Trophoblast cell (in vitro differentiated cells and primary cell): ENCODE results near the gene C16orf90.
A peak's percentile ranks its signal among the peaks of the same experiment; 100 is the strongest.
"Not testable (repeated sequence)": the region's sequence is repeated elsewhere in the genome, so short reads cannot be mapped to it uniquely, and the experiment has no call there.

Experiments used
- DNase-seq, 2 donors: peaks; one replicate each; pipeline ENCODE4 v3.0.0-alpha.2; 2016
- H2AFZ ChIP-seq: 2 replicates; pipeline ENCODE4 v1.6.1; 2013; ENCODE audit warnings: low read length, moderate library complexity, mild to moderate bottlenecking; ENCODE audit not compliant: insufficient read depth, poor library complexity
- H2AK5ac ChIP-seq: 2 replicates; pipeline ENCODE4 v1.6.1; 2013; ENCODE audit warnings: mild to moderate bottlenecking, low read length
- H2BK120ac ChIP-seq: 2 replicates; pipeline ENCODE4 v1.6.1; 2013; ENCODE audit warnings: low read length, mild to moderate bottlenecking, moderate library complexity; ENCODE audit not compliant: insufficient read depth, poor library complexity
- H2BK12ac ChIP-seq: 2 replicates; pipeline ENCODE4 v1.6.1; 2013; ENCODE audit warnings: mild to moderate bottlenecking, low read length, moderate library complexity
- H2BK5ac ChIP-seq: 2 replicates; pipeline ENCODE4 v1.6.1; 2013; ENCODE audit warnings: low read length, low read depth, moderate library complexity, mild to moderate bottlenecking; ENCODE audit not compliant: poor library complexity
- H3K14ac ChIP-seq: 2 replicates; pipeline ENCODE4 v1.6.1; 2013; ENCODE audit warnings: mild to moderate bottlenecking, low read length
- H3K18ac ChIP-seq: 2 replicates; pipeline ENCODE4 v1.6.1; 2013; ENCODE audit warnings: mild to moderate bottlenecking, low read length
- H3K23ac ChIP-seq: 2 replicates; pipeline ENCODE4 v1.6.1; 2013; ENCODE audit warnings: low read length
- H3K27ac ChIP-seq: 2 replicates; pipeline ENCODE4 v1.5.1; 2013; ENCODE audit warnings: low read depth, mild to moderate bottlenecking, inconsistent platforms, low read length, moderate library complexity
- H3K27me3 ChIP-seq: 2 replicates; pipeline ENCODE4 v1.6.1; 2013; ENCODE audit warnings: inconsistent platforms, mild to moderate bottlenecking, low read length, moderate library complexity; ENCODE audit not compliant: insufficient read depth
- H3K36me3 ChIP-seq, 2 experiments: 1 replicate in 1 of 2; 2 replicates in 1 of 2; pipeline ENCODE4 v1.6.1; 2013; ENCODE audit warnings: low read length in 2 of 2, mild to moderate bottlenecking in 2 of 2, moderate library complexity in 1 of 2; ENCODE audit not compliant: insufficient read depth in 2 of 2, control insufficient read depth in 1 of 2
- H3K4ac ChIP-seq: 2 replicates; pipeline ENCODE4 v1.6.1; 2013; ENCODE audit warnings: low read depth, mild to moderate bottlenecking, low read length, moderate library complexity
- H3K4me1 ChIP-seq, 2 experiments: 1 replicate in 1 of 2; 2 replicates in 1 of 2; pipeline ENCODE4 v1.6.1; 2013; ENCODE audit warnings: low read length in 2 of 2, mild to moderate bottlenecking in 2 of 2, moderate library complexity in 1 of 2; ENCODE audit not compliant: insufficient read depth in 2 of 2, control insufficient read depth in 1 of 2
- H3K4me2 ChIP-seq: 2 replicates; pipeline ENCODE4 v1.6.1; 2013; ENCODE audit warnings: inconsistent platforms, mild to moderate bottlenecking, low read length, moderate library complexity
- H3K4me3 ChIP-seq: 2 replicates; pipeline ENCODE4 v1.5.1; 2013; ENCODE audit warnings: mild to moderate bottlenecking, low read depth, low read length, inconsistent platforms
- H3K79me1 ChIP-seq: one replicate; pipeline ENCODE4 v1.6.1; 2013; ENCODE audit warnings: low read length
- H3K79me2 ChIP-seq: 2 replicates; pipeline ENCODE4 v1.6.1; 2013; ENCODE audit warnings: low read length, mild to moderate bottlenecking; ENCODE audit not compliant: control insufficient read depth, insufficient read depth, poor library complexity
- H3K9ac ChIP-seq: 2 replicates; pipeline ENCODE4 v1.6.1; 2013; ENCODE audit warnings: mild to moderate bottlenecking, low read length
- H3K9me3 ChIP-seq: 2 replicates; pipeline ENCODE4 v1.6.1; 2013; ENCODE audit warnings: low read depth, mild to moderate bottlenecking, control low read depth, inconsistent platforms, low read length; ENCODE audit not compliant: insufficient read depth
- H4K12ac ChIP-seq: 2 replicates; pipeline ENCODE4 v1.6.1; 2013; ENCODE audit warnings: low read depth, mild to moderate bottlenecking, low read length, moderate library complexity
- H4K8ac ChIP-seq: 2 replicates; pipeline ENCODE4 v1.6.1; 2013; ENCODE audit warnings: low read depth, mild to moderate bottlenecking, low read length, moderate library complexity
- H4K91ac ChIP-seq: one replicate; pipeline ENCODE4 v1.6.1; 2013; ENCODE audit warnings: low read depth, mild to moderate bottlenecking, low read length, moderate library complexity
- WGBS: extraction: QIAGEN DNeasy Blood & Tissue Kit; methylation state at CpG from one replicate; pipeline ENCODE4 v1.1.7; 2013; ENCODE audit warnings: missing lambda C conversion rate; ENCODE audit not compliant: insufficient read length, insufficient coverage; ENCODE audit errors: extremely low coverage; 5-methylcytosine and 5-hydroxymethylcytosine counted together

C16orf90 gene

DNA sequence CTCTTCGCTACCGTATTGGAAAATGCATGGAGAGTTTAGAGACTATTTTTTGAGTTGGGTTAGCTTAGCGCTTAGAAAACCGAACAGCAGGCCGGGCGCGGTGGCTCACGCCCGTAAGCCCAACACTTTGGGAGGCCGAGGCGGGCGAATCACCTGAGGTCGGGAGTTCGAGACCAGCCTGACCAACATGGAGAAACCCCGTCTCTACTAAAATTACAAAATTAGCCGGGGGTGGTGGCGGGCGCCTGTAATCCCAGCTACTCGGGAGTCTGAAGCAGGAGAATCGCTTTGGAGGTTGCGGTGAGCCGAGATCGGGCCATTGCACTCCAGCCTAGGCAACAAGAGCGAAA is 6.1 kb upstream of the C16orf90 start:
- H3K36me3 ChIP-seq, H3K79me1 ChIP-seq, H4K12ac ChIP-seq, H2BK12ac ChIP-seq, H3K4me1 ChIP-seq, H2BK120ac ChIP-seq, H2BK5ac ChIP-seq, DNase-seq, H3K23ac ChIP-seq, H2AK5ac ChIP-seq, H3K9ac ChIP-seq, H3K18ac ChIP-seq, H4K91ac ChIP-seq, H3K79me2 ChIP-seq, H3K9me3 ChIP-seq, H3K27me3 ChIP-seq, H3K14ac ChIP-seq, H3K27ac ChIP-seq, H3K4ac ChIP-seq: not testable (repeated sequence)
- peak overlapping the region; percentile 65 for H4K8ac ChIP-seq
- peak overlapping the region; percentile 76 for H3K4me3 ChIP-seq
- WGBS: no CpG with 5 or more reads among the region's 24 CpGs
- peak overlapping the region; percentile 37 for H2AFZ ChIP-seq
- peak overlapping the region; percentile 67 for H3K4me2 ChIP-seq

DNA sequence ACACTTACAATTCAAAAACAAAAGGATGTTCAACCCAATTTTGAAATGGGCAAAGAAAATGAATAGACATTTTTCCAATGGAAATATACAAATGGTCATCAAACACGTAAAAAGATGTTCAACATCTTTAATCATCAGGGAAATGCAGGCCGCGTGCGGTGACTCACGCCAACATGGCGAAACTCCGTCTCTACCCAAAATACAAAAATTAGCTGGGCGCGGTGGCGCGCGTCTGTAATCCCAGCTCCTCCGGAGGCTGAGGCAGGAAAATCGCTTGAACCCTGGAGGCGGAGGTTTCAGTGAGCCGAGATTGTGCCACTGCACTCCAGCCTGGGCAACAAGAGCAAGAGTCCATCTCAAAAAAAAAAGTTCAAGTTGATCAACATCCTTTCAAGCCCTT is 3.7 kb upstream of the C16orf90 start:
- Histone ChIP-seq H3K14ac (no peak overlapping the region), H3K9ac (no peak overlapping the region), H3K4ac (no peak overlapping the region), H3K4me3 (no peak overlapping the region), H2AK5ac (no peak overlapping the region), H3K27ac (no peak overlapping the region), H3K4me1 (peaks cover 5 to 6% of the 10 kb centered on the region in 2 experiments), H3K36me3 (no peaks in the 10 kb centered on the region), H3K4me2 (no peak overlapping the region), H4K91ac (no peak overlapping the region), H3K79me1 (peaks cover 4% of the 10 kb centered on the region), H2BK12ac (no peak overlapping the region), H3K79me2 (no peaks in the 10 kb centered on the region), H3K9me3 (no peaks in the 10 kb centered on the region), H3K18ac (no peak overlapping the region), H4K8ac (no peak overlapping the region), H2AFZ (no peak overlapping the region), H4K12ac (no peak overlapping the region), H3K23ac (no peak overlapping the region), H3K27me3 (no peaks in the 10 kb centered on the region), H2BK5ac (no peak overlapping the region), H2BK120ac (no peak overlapping the region)
- no CpG with 5 or more reads among the region's 16 CpGs for WGBS
- no peak for DNase-seq

DNA sequence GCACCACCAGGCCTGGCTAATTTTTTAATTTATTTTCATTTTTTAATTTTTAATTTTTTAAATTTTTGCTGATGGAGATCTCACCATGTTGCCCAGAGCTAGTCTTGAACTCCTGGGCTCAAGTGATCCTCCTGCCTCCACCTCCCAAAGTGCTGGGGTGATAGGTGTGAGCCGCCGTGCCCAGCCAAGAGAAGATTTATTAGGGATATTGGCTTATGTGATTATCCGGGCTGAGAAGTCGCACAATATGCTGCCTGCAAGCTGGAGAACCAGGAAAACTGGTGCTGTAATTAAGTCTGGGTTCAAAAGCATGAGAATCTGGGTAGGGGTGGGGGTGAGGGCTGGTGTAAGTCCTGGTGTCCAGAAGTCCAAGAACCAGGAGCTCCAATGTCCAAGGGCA is 2.5 kb upstream of the C16orf90 start:
- no CpG with 5 or more reads among the region's 4 CpGs for whole genome bisulfite sequencing
- H3K4ac ChIP-seq: no peak overlapping the region
- peaks cover 4% of the 10 kb centered on the region for H3K79me1 ChIP-seq
- H2AK5ac ChIP-seq: no peak overlapping the region
- no peak overlapping the region for H3K18ac ChIP-seq
- no peak for DNase-seq
- no peaks in the 10 kb centered on the region for H3K79me2 ChIP-seq
- H3K4me2 ChIP-seq: no peak overlapping the region
- H3K27me3 ChIP-seq: no peaks in the 10 kb centered on the region
- no peak overlapping the region for H3K27ac ChIP-seq
- no peak overlapping the region for H4K12ac ChIP-seq
- H4K91ac ChIP-seq: no peak overlapping the region
- H3K14ac ChIP-seq: no peak overlapping the region
- H3K36me3 ChIP-seq: no peaks in the 10 kb centered on the region
- peaks cover 5 to 6% of the 10 kb centered on the region in 2 experiments for H3K4me1 ChIP-seq
- H3K23ac ChIP-seq: no peak overlapping the region
- H2BK12ac ChIP-seq: no peak overlapping the region
- no peak overlapping the region for H3K4me3 ChIP-seq
- no peak overlapping the region for H2AFZ ChIP-seq
- no peak overlapping the region for H2BK5ac ChIP-seq
- no peaks in the 10 kb centered on the region for H3K9me3 ChIP-seq
- no peak overlapping the region for H2BK120ac ChIP-seq
- no peak overlapping the region for H3K9ac ChIP-seq
- no peak overlapping the region for H4K8ac ChIP-seq

DNA sequence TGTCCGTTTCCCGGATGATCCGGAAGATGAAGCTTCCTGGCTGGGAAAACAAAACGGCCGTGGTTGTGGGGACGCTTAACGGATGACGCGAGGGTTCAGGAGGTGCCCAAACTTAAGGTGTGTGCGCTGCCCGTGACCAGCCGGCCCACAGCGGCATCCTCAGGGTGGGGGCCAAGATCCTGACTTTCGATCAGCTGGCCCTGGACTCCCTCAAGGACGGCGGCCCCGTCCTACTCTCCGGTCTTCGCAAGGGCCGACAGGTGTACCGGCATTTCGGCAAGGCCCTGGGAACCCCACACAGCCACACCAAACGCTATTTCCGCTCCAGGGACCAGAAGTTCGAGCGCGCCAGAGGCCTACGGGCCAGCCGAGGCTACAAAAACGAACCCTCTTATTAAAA is 1.1 kb upstream of the C16orf90 start:
- Histone ChIP-seq H2BK12ac (no peak overlapping the region), H3K79me2 (no peaks in the 10 kb centered on the region), H3K4me3 (no peak overlapping the region), H3K79me1 (peaks cover 4% of the 10 kb centered on the region), H2AK5ac (no peak overlapping the region), H3K23ac (no peak overlapping the region), H3K9me3 (no peaks in the 10 kb centered on the region), H3K4ac (no peak overlapping the region), H2BK5ac (no peak overlapping the region), H3K27me3 (no peaks in the 10 kb centered on the region), H3K4me2 (no peak overlapping the region), H3K27ac (no peak overlapping the region), H4K12ac (no peak overlapping the region), H2BK120ac (no peak overlapping the region), H3K9ac (no peak overlapping the region), H4K91ac (no peak overlapping the region), H3K14ac (no peak overlapping the region), H3K36me3 (no peaks in the 10 kb centered on the region), H4K8ac (no peak overlapping the region), H2AFZ (no peak overlapping the region), H3K4me1 (no peaks in the 10 kb centered on the region), H3K18ac (no peak overlapping the region)
- DNase-seq: no peak
- no CpG with 5 or more reads among the region's 30 CpGs for WGBS
